PC-9 (cell line): ENCODE results near the gene FARP1. TPM values are rescaled to one million over a fixed set of nuclear protein-coding genes. Genes with fewer than 3 reads are reported as not detected.

Experiments
- BruUV-seq: library from RNA; stranded (reverse); fragments of 400-500 nt; replicated peaks from 2 replicates; lab custom pipeline; 2021; lab: Mats Ljungman, UMichigan
- CTCF ChIA-PET: fragments of 300-600 bp; sonication (Branson Sonifier 250); formaldehyde crosslinking; loops from one replicate; lab custom pipeline; 2022; ENCODE audit warnings: antibody characterized with exemption; lab: Charles Lee
- POLR2A ChIA-PET: fragments of 300-600 bp; sonication (Branson Sonifier 250); formaldehyde crosslinking; loops from one replicate; lab custom pipeline; 2022; ENCODE audit warnings: antibody characterized with exemption; ENCODE audit not compliant: unreplicated experiment; lab: Charles Lee
- DNase-seq, 2 experiments: peaks; one replicate each; pipeline versions ENCODE4 v3.0.0 to v3.0.0-alpha.2; 2015 to 2022; ENCODE audit warnings: mixed read lengths in 1 of 2
- H2AFZ ChIP-seq: fragments of 200-600 bp; sonication (generic); 2 replicates; pipeline ENCODE4 v1.8.1; 2017; ENCODE audit warnings: antibody characterized with exemption
- H3F3A ChIP-seq: fragments of 200-600 bp; sonication (generic); 2 replicates; pipeline ENCODE4 v1.8.1; 2017; ENCODE audit warnings: antibody characterized with exemption, mild to moderate bottlenecking, low read depth; ENCODE audit not compliant: insufficient read depth
- H3K27ac ChIP-seq: fragments of 200-600 bp; sonication (generic); 2 replicates; pipeline ENCODE4 v1.6.1; 2016; ENCODE audit warnings: mixed run types
- H3K27me3 ChIP-seq: fragments of 200-600 bp; sonication (generic); 2 replicates; pipeline ENCODE4 v1.6.1; 2016; ENCODE audit warnings: low read depth, mixed run types; ENCODE audit not compliant: insufficient read depth
- H3K36me3 ChIP-seq: fragments of 200-600 bp; sonication (generic); 2 replicates; pipeline ENCODE4 v1.6.1; 2016; ENCODE audit warnings: low read depth, mixed run types
- H3K4me1 ChIP-seq: fragments of 200-600 bp; sonication (generic); replicated peaks from 2 replicates; pipeline ENCODE4 v1.6.1; 2016; ENCODE audit warnings: mixed run types; ENCODE audit not compliant: insufficient read depth
- H3K4me2 ChIP-seq: fragments of 200-600 bp; sonication (generic); 2 replicates; pipeline ENCODE4 v1.6.1; 2017; ENCODE audit warnings: mixed run types
- H3K4me3 ChIP-seq: fragments of 200-600 bp; sonication (generic); 2 replicates; pipeline ENCODE4 v1.6.1; 2016; ENCODE audit warnings: mixed run types
- H3K79me2 ChIP-seq: fragments of 200-600 bp; sonication (generic); 2 replicates; pipeline ENCODE4 v1.6.1; 2017; ENCODE audit warnings: low read depth, mixed run types
- H3K9me2 ChIP-seq: fragments of 200-600 bp; sonication (generic); 2 replicates; pipeline ENCODE4 v1.8.1; 2017; ENCODE audit warnings: mild to moderate bottlenecking; ENCODE audit not compliant: insufficient read depth
- H3K9me3 ChIP-seq: fragments of 200-600 bp; sonication (generic); 2 replicates; pipeline ENCODE4 v1.8.1; 2016; ENCODE audit warnings: low read depth; ENCODE audit not compliant: insufficient read depth
- H4K20me1 ChIP-seq: fragments of 200-600 bp; sonication (generic); 2 replicates; pipeline ENCODE4 v1.8.1; 2017; ENCODE audit not compliant: insufficient read depth
- EZH2 ChIP-seq: fragments of 200-600 bp; sonication (generic); IDR thresholded peaks from 2 replicates; pipeline ENCODE4 v1.8.0; 2017; ENCODE audit warnings: antibody characterized with exemption, low read depth
- intact Hi-C: fragments of 100-400 bp; cut with micrococcal nuclease; formaldehyde crosslinking; loops from one replicate; pipeline ENCODE4 v1.10.0; 2022; ENCODE audit not compliant: unreplicated experiment
- total RNA-seq: library from RNA; stranded (reverse); gene quantifications from 2 replicates; pipeline ENCODE4 v1.2.3, GENCODE V29; 2021
- TF ChIP-seq, protein P1 (sequence below): fragments of 200-600 bp; sonication (generic); conservative IDR thresholded peaks from 2 replicates; pipeline ENCODE4 v1.6.1; 2017; ENCODE audit warnings: mixed run types, antibody characterized with exemption, mild to moderate bottlenecking, moderate library complexity

The FARP1 gene
- total RNA-seq, 1 experiment from 2014 or later = 62.1 TPM

DNA sequence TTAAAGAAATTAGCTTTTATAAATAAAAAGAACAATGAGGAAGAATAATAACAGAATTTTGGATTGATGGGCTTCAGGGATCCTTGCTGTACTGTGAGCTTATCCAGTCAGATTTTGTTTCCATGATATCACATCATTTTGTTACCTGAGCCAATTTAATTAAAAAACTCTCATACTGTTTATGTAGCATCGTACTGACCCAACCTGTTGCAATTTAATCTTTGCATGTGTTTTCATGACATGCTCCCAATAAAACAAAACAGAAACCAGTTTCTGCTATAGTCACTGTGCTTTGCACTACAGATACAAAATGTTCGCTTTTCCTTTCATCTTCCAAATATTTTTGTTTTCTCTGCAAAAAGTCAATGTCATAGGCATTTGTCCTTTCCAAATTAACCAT lies 143.9 kb downstream of the FARP1 start:
- no TSS peak for BruUV-seq
- Histone ChIP-seq H3K4me3 (no peak overlapping the region), H3K36me3 (no peaks in the 10 kb centered on the region), H4K20me1 (no peaks in the 10 kb centered on the region), H3K4me2 (no peak overlapping the region), H3K4me1 (no peaks in the 10 kb centered on the region), H3K27me3 (no peaks in the 10 kb centered on the region), H3K9me2 (no peaks in the 10 kb centered on the region), H3K9me3 (no peaks in the 10 kb centered on the region), H3K79me2 (no peaks in the 10 kb centered on the region), H3K27ac (no peak overlapping the region), H3F3A (no peaks in the 10 kb centered on the region), H2AFZ (no peak overlapping the region)
- TF ChIP-seq, protein P1, sequence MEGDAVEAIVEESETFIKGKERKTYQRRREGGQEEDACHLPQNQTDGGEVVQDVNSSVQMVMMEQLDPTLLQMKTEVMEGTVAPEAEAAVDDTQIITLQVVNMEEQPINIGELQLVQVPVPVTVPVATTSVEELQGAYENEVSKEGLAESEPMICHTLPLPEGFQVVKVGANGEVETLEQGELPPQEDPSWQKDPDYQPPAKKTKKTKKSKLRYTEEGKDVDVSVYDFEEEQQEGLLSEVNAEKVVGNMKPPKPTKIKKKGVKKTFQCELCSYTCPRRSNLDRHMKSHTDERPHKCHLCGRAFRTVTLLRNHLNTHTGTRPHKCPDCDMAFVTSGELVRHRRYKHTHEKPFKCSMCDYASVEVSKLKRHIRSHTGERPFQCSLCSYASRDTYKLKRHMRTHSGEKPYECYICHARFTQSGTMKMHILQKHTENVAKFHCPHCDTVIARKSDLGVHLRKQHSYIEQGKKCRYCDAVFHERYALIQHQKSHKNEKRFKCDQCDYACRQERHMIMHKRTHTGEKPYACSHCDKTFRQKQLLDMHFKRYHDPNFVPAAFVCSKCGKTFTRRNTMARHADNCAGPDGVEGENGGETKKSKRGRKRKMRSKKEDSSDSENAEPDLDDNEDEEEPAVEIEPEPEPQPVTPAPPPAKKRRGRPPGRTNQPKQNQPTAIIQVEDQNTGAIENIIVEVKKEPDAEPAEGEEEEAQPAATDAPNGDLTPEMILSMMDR = no peak
- no peak for TF ChIP-seq EZH2
- no peak for DNase-seq
- ChIA-PET POLR2A (no interaction called here), CTCF (no interaction called here)
- intact Hi-C loops = no loop called here

DNA sequence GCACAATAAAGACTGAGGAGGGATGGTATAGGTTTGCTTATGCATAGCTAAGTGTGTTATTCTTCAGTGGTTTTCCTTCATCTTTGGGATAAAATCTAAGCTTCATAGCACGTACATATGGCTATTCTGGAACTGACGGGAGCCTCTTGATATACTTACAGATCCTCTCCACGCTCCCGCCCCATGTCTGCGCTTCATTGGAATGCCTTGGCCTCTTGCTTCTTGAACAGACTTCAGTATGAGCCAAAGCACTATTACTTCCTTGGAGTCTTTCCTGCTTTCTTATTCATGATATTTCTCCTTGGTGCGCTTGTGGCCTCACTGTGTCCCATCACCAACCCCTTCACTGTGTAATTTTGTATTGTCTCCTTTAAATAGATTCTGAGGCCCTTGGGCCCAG lies 145.3 kb downstream of the FARP1 start:
- Histone ChIP-seq H3K4me3 (no peak overlapping the region), H4K20me1 (no peaks in the 10 kb centered on the region), H3K9me3 (no peaks in the 10 kb centered on the region), H3K9me2 (no peaks in the 10 kb centered on the region), H3K79me2 (no peaks in the 10 kb centered on the region), H3F3A (no peaks in the 10 kb centered on the region), H3K4me1 (no peaks in the 10 kb centered on the region), H2AFZ (no peak overlapping the region), H3K27me3 (no peaks in the 10 kb centered on the region), H3K36me3 (no peaks in the 10 kb centered on the region), H3K4me2 (no peak overlapping the region), H3K27ac (no peak overlapping the region)
- DNase-seq = no peak
- BruUV-seq = no TSS peak
- intact Hi-C loops = no loop called here
- ChIA-PET CTCF (no interaction called here), POLR2A (no interaction called here)
- TF ChIP-seq EZH2 = no peak
- TF ChIP-seq, protein P1 = no peak

DNA sequence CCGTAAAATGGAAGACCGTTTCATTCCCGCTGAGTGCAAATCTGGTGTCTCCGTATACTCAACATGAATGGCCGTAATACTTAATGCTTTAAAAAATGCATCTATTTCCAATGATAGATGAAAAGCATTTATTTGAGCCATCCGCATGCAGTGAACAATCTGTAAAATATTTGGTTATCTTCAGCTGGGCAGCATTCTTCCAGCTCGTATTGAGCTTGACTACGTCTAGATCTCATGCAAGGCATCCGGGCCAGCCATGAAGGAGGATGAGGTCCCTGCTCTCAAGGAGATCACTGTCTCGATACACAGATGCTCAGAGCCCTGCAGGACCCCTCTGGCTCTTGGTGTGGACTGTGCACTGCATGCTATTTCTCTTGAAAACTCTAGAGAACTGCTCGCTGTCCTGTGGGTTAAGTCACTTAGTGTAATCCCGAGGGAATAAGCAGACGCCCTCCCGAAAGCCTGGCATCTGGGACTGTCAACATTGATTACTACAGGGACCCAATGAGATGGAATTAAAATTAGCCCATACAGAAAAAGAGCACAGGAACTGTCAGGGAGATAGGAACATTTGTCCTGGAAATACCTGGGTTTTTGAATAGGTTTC lies 146.5 kb downstream of the FARP1 start:
- CTCF ChIA-PET = no interaction called here
- Histone ChIP-seq H3K4me1 (no peaks in the 10 kb centered on the region), H4K20me1 (no peaks in the 10 kb centered on the region), H3K36me3 (no peaks in the 10 kb centered on the region), H3K4me3 (no peak overlapping the region), H3K27ac (no peak overlapping the region), H3F3A (no peaks in the 10 kb centered on the region), H3K4me2 (no peak overlapping the region), H3K79me2 (no peaks in the 10 kb centered on the region), H3K9me2 (no peaks in the 10 kb centered on the region), H2AFZ (no peak overlapping the region), H3K27me3 (no peaks in the 10 kb centered on the region), H3K9me3 (no peaks in the 10 kb centered on the region)
- intact Hi-C loops = no loop called here
- POLR2A ChIA-PET = no interaction called here
- no peak for TF ChIP-seq EZH2
- TF ChIP-seq, protein P1 = no peak
- no TSS peak for BruUV-seq
- DNase-seq = no peak
